Activated naive CD4-positive, alpha-beta T cell treated with anti-CD3 and anti-CD28 coated beads, Interleukin-2, amount 50 U/mL, for 24 hours (primary cell): ENCODE data around the gene CDK6.

ENCODE experiments used
- H3K27ac Mint-ChIP-seq: one replicate; pipeline ENCODE4 v1.8.0; 2021; ENCODE audit warnings: mild to moderate bottlenecking, mixed read lengths
- H3K27me3 Mint-ChIP-seq: one replicate; pipeline ENCODE4 v1.8.0; 2021; ENCODE audit warnings: mixed read lengths
- H3K36me3 Mint-ChIP-seq: one replicate; pipeline ENCODE4 v1.8.0; 2021; ENCODE audit warnings: mixed read lengths
- H3K4me1 Mint-ChIP-seq: one replicate; pipeline ENCODE4 v1.8.0; 2021; ENCODE audit warnings: mixed read lengths
- H3K4me3 Mint-ChIP-seq: one replicate; pipeline ENCODE4 v1.8.0; 2021; ENCODE audit warnings: mild to moderate bottlenecking, mixed read lengths
- H3K9me3 Mint-ChIP-seq: one replicate; pipeline ENCODE4 v1.8.0; 2021; ENCODE audit warnings: mixed read lengths

The CDK6 gene

GRCh38 chr7:92797284-92797683 lies 39.1 kb downstream of the CDK6 start:
- peak overlapping the region; percentile 36 for H3K27ac Mint-ChIP-seq
- H3K27me3 Mint-ChIP-seq: no peaks in the 10 kb centered on the region
- no peaks in the 10 kb centered on the region for H3K9me3 Mint-ChIP-seq
- peaks cover 10% of the 10 kb centered on the region for H3K36me3 Mint-ChIP-seq
- no peak overlapping the region for H3K4me3 Mint-ChIP-seq
- H3K4me1 Mint-ChIP-seq: peaks cover 33% of the 10 kb centered on the region

GRCh38 chr7:92794831-92795230 lies 41.5 kb downstream of the CDK6 start:
- H3K27me3 Mint-ChIP-seq: no peaks in the 10 kb centered on the region
- no peak overlapping the region for H3K4me3 Mint-ChIP-seq
- peaks cover 42% of the 10 kb centered on the region for H3K4me1 Mint-ChIP-seq
- H3K27ac Mint-ChIP-seq: no peak overlapping the region
- H3K36me3 Mint-ChIP-seq: peaks cover 24% of the 10 kb centered on the region
- no peaks in the 10 kb centered on the region for H3K9me3 Mint-ChIP-seq

DNA sequence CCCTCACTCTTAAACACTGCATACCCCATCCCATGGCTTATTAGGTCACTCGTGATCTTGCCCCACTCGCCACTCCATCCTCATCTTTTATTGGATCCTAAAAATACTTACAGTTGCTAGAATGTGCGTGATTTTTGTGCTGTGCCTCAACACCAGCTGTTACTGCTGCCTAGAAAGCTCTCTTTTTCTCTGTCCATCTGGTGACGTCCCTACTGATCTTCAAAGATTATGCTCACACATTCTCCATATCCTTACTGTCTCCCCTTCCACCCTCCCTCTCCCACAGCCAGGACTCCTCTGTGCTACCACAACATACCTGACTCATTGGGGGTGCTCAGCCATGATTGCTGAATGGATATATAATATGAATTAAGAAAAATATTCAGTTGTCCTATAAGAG lies 42.0 kb downstream of the CDK6 start:
- Mint-ChIP-seq H3K27ac (no peak overlapping the region), H3K9me3 (no peaks in the 10 kb centered on the region), H3K27me3 (no peaks in the 10 kb centered on the region), H3K4me3 (no peak overlapping the region), H3K36me3 (peaks cover 26% of the 10 kb centered on the region), H3K4me1 (peaks cover 42% of the 10 kb centered on the region)

DNA sequence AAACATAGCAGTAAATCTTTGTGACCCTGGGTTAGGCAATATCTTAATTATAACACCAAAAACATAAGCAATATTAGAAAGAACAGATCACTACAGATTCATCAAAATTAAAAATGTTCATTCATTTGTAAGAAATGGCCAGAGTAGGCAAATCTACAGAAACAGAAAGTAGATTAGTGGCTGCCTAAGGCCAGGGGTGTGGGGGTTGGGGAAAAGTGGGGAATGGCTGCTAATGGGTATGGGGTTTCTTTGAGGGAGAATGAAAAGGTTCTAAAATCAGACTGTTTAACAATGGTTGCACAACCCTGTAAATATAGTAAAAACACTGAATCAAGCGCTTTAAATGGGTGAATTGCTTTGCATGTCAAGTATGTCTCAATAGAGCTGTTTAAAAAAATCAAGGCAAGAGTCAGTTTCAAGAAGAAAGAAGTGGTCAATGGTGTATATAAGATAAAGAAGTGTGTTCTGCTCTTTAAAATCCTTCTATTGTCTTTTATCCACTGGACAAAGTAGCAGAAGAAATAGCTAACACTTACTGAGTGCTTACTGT lies 42.6 kb downstream of the CDK6 start:
- Mint-ChIP-seq H3K4me1 (peaks cover 45% of the 10 kb centered on the region), H3K4me3 (no peak overlapping the region), H3K36me3 (peaks cover 26% of the 10 kb centered on the region), H3K27me3 (no peaks in the 10 kb centered on the region), H3K9me3 (no peaks in the 10 kb centered on the region), H3K27ac (peak overlapping the region; percentile 66)

GRCh38 chr7:92790992-92791391 lies 45.4 kb downstream of the CDK6 start:
- H3K36me3 Mint-ChIP-seq: peaks cover 28% of the 10 kb centered on the region
- H3K4me3 Mint-ChIP-seq: no peak overlapping the region
- H3K27me3 Mint-ChIP-seq: no peaks in the 10 kb centered on the region
- no peaks in the 10 kb centered on the region for H3K9me3 Mint-ChIP-seq
- H3K27ac Mint-ChIP-seq: no peak overlapping the region
- H3K4me1 Mint-ChIP-seq: peaks cover 52% of the 10 kb centered on the region

GRCh38 chr7:92788559-92789183 lies 47.7 kb downstream of the CDK6 start:
- no peaks in the 10 kb centered on the region for H3K9me3 Mint-ChIP-seq
- H3K36me3 Mint-ChIP-seq: peaks cover 31% of the 10 kb centered on the region
- no peaks in the 10 kb centered on the region for H3K27me3 Mint-ChIP-seq
- H3K27ac Mint-ChIP-seq: no peak overlapping the region
- H3K4me3 Mint-ChIP-seq: no peak overlapping the region
- peaks cover 56% of the 10 kb centered on the region for H3K4me1 Mint-ChIP-seq

- H3K4me3 Mint-ChIP-seq: no peak overlapping the region
- peak overlapping the region; percentile 55 for H3K27ac Mint-ChIP-seq
- H3K4me1 Mint-ChIP-seq: peaks cover 61% of the 10 kb centered on the region
- H3K36me3 Mint-ChIP-seq: peaks cover 32% of the 10 kb centered on the region
- no peaks in the 10 kb centered on the region for H3K9me3 Mint-ChIP-seq
- no peaks in the 10 kb centered on the region for H3K27me3 Mint-ChIP-seq
Observed at GRCh38 chr7:92785923-92786322, 50.5 kb downstream of the CDK6 start.

- Mint-ChIP-seq H3K36me3 (peaks cover 25% of the 10 kb centered on the region), H3K9me3 (no peaks in the 10 kb centered on the region), H3K27me3 (no peaks in the 10 kb centered on the region), H3K27ac (peak overlapping the region; percentile 13), H3K4me3 (no peak overlapping the region), H3K4me1 (peaks cover 56% of the 10 kb centered on the region)
Observed at GRCh38 chr7:92784935-92785334, 51.4 kb downstream of the CDK6 start.

GRCh38 chr7:92783260-92784201 lies 52.8 kb downstream of the CDK6 start:
- Mint-ChIP-seq H3K36me3 (peaks cover 21% of the 10 kb centered on the region), H3K27ac (no peak overlapping the region), H3K27me3 (no peaks in the 10 kb centered on the region), H3K9me3 (no peaks in the 10 kb centered on the region), H3K4me1 (peaks cover 57% of the 10 kb centered on the region), H3K4me3 (no peak overlapping the region)

DNA sequence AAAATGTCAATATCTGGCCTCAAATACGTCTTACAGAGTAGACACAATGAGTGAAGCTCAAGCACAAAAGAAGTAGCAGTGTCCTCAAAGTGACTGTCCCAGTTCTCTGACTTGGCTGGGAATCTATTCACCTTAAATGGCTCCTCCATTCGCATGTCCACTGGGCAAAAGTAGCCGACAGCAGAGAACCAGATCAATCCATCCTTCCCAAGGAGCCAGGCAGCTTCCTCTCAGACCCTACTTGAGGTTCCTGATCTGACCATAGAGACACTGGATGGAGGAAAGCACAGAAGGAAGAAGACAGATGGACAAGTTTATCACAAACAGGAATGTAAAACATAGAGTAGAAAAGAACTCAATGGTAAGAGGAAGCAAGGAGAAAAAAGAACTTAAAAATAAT lies 53.5 kb downstream of the CDK6 start:
- H3K4me1 Mint-ChIP-seq: peaks cover 57% of the 10 kb centered on the region
- H3K4me3 Mint-ChIP-seq: no peak overlapping the region
- no peaks in the 10 kb centered on the region for H3K27me3 Mint-ChIP-seq
- H3K36me3 Mint-ChIP-seq: peaks cover 20% of the 10 kb centered on the region
- no peaks in the 10 kb centered on the region for H3K9me3 Mint-ChIP-seq
- no peak overlapping the region for H3K27ac Mint-ChIP-seq

GRCh38 chr7:92782236-92782635 lies 54.1 kb downstream of the CDK6 start:
- no peak overlapping the region for H3K27ac Mint-ChIP-seq
- H3K36me3 Mint-ChIP-seq: peaks cover 23% of the 10 kb centered on the region
- no peaks in the 10 kb centered on the region for H3K27me3 Mint-ChIP-seq
- H3K4me1 Mint-ChIP-seq: peaks cover 54% of the 10 kb centered on the region
- H3K9me3 Mint-ChIP-seq: no peaks in the 10 kb centered on the region
- H3K4me3 Mint-ChIP-seq: no peak overlapping the region

DNA sequence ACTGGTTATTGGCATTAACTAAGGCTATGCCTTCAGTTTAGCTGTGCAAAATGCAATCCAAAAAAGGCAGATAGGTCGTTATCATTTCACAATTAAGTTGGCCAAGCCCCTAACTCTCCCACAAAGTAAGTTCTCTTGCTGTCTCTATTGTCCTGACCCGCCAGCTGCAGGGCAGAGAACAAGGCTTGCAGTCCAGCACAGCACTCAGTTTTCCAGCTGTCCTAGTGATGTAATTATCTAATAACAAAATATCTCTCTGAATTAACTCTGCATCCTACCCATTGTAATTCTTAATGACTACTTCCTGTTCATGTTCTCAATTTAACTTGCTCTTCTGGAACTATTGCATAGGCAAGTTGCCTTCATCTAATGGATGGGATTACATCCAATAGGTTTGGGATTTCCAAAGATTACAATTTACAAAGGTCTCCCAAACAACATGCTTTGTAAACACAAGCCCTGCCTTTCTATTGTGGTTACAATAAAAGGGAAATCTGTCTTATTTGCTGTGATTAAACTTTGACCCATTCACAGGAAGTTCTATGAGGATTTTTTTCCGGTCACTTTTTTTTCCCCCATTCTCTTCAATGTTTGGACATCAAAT lies 55.2 kb downstream of the CDK6 start:
- no peaks in the 10 kb centered on the region for H3K9me3 Mint-ChIP-seq
- no peak overlapping the region for H3K4me3 Mint-ChIP-seq
- H3K27ac Mint-ChIP-seq: no peak overlapping the region
- H3K36me3 Mint-ChIP-seq: peaks cover 31% of the 10 kb centered on the region
- H3K4me1 Mint-ChIP-seq: peaks cover 60% of the 10 kb centered on the region
- no peaks in the 10 kb centered on the region for H3K27me3 Mint-ChIP-seq

- no peaks in the 10 kb centered on the region for H3K27me3 Mint-ChIP-seq
- peaks cover 36% of the 10 kb centered on the region for H3K36me3 Mint-ChIP-seq
- no peak overlapping the region for H3K27ac Mint-ChIP-seq
- H3K9me3 Mint-ChIP-seq: no peaks in the 10 kb centered on the region
- H3K4me1 Mint-ChIP-seq: peaks cover 50% of the 10 kb centered on the region
- H3K4me3 Mint-ChIP-seq: no peak overlapping the region
Observed at GRCh38 chr7:92778972-92779371, 57.4 kb downstream of the CDK6 start.

DNA sequence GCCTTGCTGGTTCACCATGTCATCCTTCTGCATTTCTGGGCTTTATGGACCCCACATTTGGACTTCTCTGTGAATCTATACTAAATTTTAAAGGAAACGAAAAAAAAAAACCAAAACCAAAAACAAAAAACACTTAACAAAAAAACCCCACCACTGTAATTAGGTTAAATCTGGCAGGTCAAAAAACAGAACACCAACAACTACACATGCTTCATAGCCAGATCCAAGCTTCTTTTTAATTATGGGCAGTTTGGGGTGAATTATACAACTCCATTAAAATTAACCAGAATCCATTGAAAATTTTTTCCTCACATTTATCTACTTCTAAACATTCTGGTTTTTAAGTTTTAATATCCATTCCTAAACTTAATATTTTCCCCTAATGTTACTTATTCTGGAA lies 58.4 kb downstream of the CDK6 start:
- no peak overlapping the region for H3K27ac Mint-ChIP-seq
- no peaks in the 10 kb centered on the region for H3K9me3 Mint-ChIP-seq
- peaks cover 40% of the 10 kb centered on the region for H3K36me3 Mint-ChIP-seq
- no peaks in the 10 kb centered on the region for H3K27me3 Mint-ChIP-seq
- no peak overlapping the region for H3K4me3 Mint-ChIP-seq
- H3K4me1 Mint-ChIP-seq: peaks cover 44% of the 10 kb centered on the region

DNA sequence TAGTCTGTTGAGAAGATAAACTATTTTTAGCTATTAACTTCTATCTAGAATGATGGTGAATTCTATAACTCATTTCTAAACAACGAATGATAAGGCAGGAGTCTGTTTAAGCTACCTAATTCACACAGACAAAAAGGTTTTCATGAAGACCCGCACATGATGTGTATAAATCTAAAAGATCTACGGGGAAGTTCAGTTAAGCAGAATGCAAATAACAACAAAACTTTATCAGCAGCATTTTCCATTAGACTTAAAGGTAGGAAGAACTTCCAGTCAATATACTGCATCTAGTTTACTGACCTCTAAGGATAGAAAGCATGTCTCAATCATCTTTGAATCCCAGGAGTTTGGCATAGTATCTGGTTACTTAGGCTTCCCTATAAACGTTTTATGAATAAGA lies 62.6 kb downstream of the CDK6 start:
- no peak overlapping the region for H3K4me3 Mint-ChIP-seq
- no peaks in the 10 kb centered on the region for H3K27me3 Mint-ChIP-seq
- peaks cover 39% of the 10 kb centered on the region for H3K36me3 Mint-ChIP-seq
- H3K4me1 Mint-ChIP-seq: peaks cover 34% of the 10 kb centered on the region
- H3K9me3 Mint-ChIP-seq: no peaks in the 10 kb centered on the region
- no peak overlapping the region for H3K27ac Mint-ChIP-seq

GRCh38 chr7:92769844-92770243 lies 66.5 kb downstream of the CDK6 start:
- H3K27ac Mint-ChIP-seq: peak overlapping the region; percentile 90
- H3K9me3 Mint-ChIP-seq: no peaks in the 10 kb centered on the region
- no peaks in the 10 kb centered on the region for H3K27me3 Mint-ChIP-seq
- H3K4me1 Mint-ChIP-seq: peaks cover 55% of the 10 kb centered on the region
- peaks cover 38% of the 10 kb centered on the region for H3K36me3 Mint-ChIP-seq
- no peak overlapping the region for H3K4me3 Mint-ChIP-seq
